ENCODE results near the gene TNKS1BP1. TPM values are rescaled to one million over a fixed set of nuclear protein-coding genes. Genes with fewer than 3 reads are reported as not detected.
"Not testable (repeated sequence)": the region's sequence is repeated elsewhere in the genome, so short reads cannot be mapped to it uniquely, and the experiment has no call there.

Gene TNKS1BP1
- total RNA-seq, 2 donors from 2014 or later = 135 to 191 TPM

GRCh38 chr11:57356268-57356667 is 31.5 kb upstream of the TNKS1BP1 start:
- intact Hi-C loops (cut with DNase I, micrococcal nuclease) = no loop called here
- ATAC-seq (no peak), DNase-seq (no peak)

GRCh38 chr11:57354699-57355098 is 29.9 kb upstream of the TNKS1BP1 start:
- intact Hi-C loops (cut with DNase I, micrococcal nuclease) = no loop called here
- no peak for DNase-seq

GRCh38 chr11:57353852-57354251 is 29.1 kb upstream of the TNKS1BP1 start:
- ATAC-seq (no peak), DNase-seq (no peak)
- intact Hi-C loops (cut with DNase I, micrococcal nuclease) = no loop called here

More at GRCh38 chr11:57354699-57355098, 29.9 kb upstream of the TNKS1BP1 start:
- no peak for ATAC-seq

- ATAC-seq = no peak
- no peak for DNase-seq
- intact Hi-C loops (cut with DNase I, micrococcal nuclease) = no loop called here
These were observed 28.7 kb upstream of the TNKS1BP1 start for GRCh38 chr11:57353446-57353845.

- intact Hi-C loops (cut with DNase I, micrococcal nuclease) = no loop called here
- DNase-seq = no peak
- ATAC-seq = no peak
These were observed 28.3 kb upstream of the TNKS1BP1 start for GRCh38 chr11:57353036-57353435.

- DNase-seq (peak in 1 of 2 donors; percentile 73), ATAC-seq (peak; percentile 60)
- intact Hi-C loops (cut with DNase I, micrococcal nuclease) = loop anchor here in 1 of 2 donors (10.0 kb wide), 2 partner anchors 175 to 295 kb away; partner anchors contain the start of gene YPEL4
These were observed 24.9 kb upstream of the TNKS1BP1 start for GRCh38 chr11:57349491-57350274.

- intact Hi-C loops (cut with DNase I, micrococcal nuclease) = loop anchor here in 1 of 2 donors (10.0 kb wide), 2 partner anchors 176 to 296 kb away; partner anchors contain the start of gene YPEL4
- no peak for ATAC-seq
- no peak for DNase-seq
These were observed 24.0 kb upstream of the TNKS1BP1 start for GRCh38 chr11:57348636-57349313.

- ATAC-seq = no peak
- DNase-seq = no peak
- intact Hi-C loops (cut with DNase I, micrococcal nuclease) = loop anchor here in 1 of 2 donors (10.0 kb wide), 2 partner anchors 177 to 297 kb away; partner anchors contain the start of gene YPEL4
These were observed 23.3 kb upstream of the TNKS1BP1 start for GRCh38 chr11:57348052-57348451.

GRCh38 chr11:57347336-57347735 is 22.6 kb upstream of the TNKS1BP1 start:
- intact Hi-C loops (cut with DNase I, micrococcal nuclease) = loop anchor here in 1 of 2 donors (10.0 kb wide), 2 partner anchors 177 to 297 kb away; partner anchors contain the start of gene YPEL4
- ATAC-seq (no peak), DNase-seq (no peak)

GRCh38 chr11:57345555-57346211 is 20.9 kb upstream of the TNKS1BP1 start:
- ATAC-seq = peak; percentile 95
- peak; percentile 57 to 85 for DNase-seq
- intact Hi-C loops (cut with DNase I, micrococcal nuclease) = loop anchor here in 1 of 2 donors (10.0 kb wide), 2 partner anchors 179 to 299 kb away; partner anchors contain the start of gene YPEL4

- no peak for ATAC-seq
- DNase-seq = no peak
- intact Hi-C loops (cut with DNase I, micrococcal nuclease) = loop anchor here in 1 of 2 donors (10.0 kb wide), 2 partner anchors 180 to 300 kb away; partner anchors contain the start of gene YPEL4
These were observed 20.1 kb upstream of the TNKS1BP1 start for GRCh38 chr11:57344826-57345225.

GRCh38 chr11:57343825-57344224 is 19.1 kb upstream of the TNKS1BP1 start:
- ATAC-seq (no peak), DNase-seq (no peak)
- intact Hi-C loops (cut with DNase I, micrococcal nuclease) = loop anchor here in 1 of 2 donors (10.0 kb wide), 2 partner anchors 181 to 301 kb away; partner anchors contain the start of gene YPEL4

GRCh38 chr11:57342702-57343101 is 17.9 kb upstream of the TNKS1BP1 start:
- no peak for ATAC-seq
- no peak for DNase-seq
- intact Hi-C loops (cut with DNase I, micrococcal nuclease) = loop anchor here in 1 of 2 donors (10.0 kb wide), 2 partner anchors 182 to 302 kb away; partner anchors contain the start of gene YPEL4

- intact Hi-C loops (cut with DNase I, micrococcal nuclease) = loop anchor here in 1 of 2 donors (10.0 kb wide), 2 partner anchors 183 to 303 kb away; partner anchors contain the start of gene YPEL4
- ATAC-seq = no peak
- no peak for DNase-seq
These were observed 16.6 kb upstream of the TNKS1BP1 start for GRCh38 chr11:57341250-57341808.

GRCh38 chr11:57340039-57340615 is 15.4 kb upstream of the TNKS1BP1 start:
- DNase-seq = no peak
- intact Hi-C loops (cut with DNase I, micrococcal nuclease) = loop anchor here in 1 of 2 donors (10.0 kb wide), 2 partner anchors 185 to 305 kb away; partner anchors contain the start of gene YPEL4
- ATAC-seq = no peak

- ATAC-seq (no peak), DNase-seq (no peak)
- intact Hi-C loops (cut with DNase I, micrococcal nuclease) = no loop called here
These were observed 14.6 kb upstream of the TNKS1BP1 start for GRCh38 chr11:57339328-57339727.

- intact Hi-C loops (cut with DNase I, micrococcal nuclease) = no loop called here
- DNase-seq (no peak), ATAC-seq (no peak)
These were observed 13.4 kb upstream of the TNKS1BP1 start, which contains the start of gene P2RX3 for GRCh38 chr11:57338142-57338541. Gene P2RX3, plus strand, starts transcription at chr11:57338352. Its CDS starts 199 bp downstream, at chr11:57338551.

GRCh38 chr11:57336856-57337255 is 12.1 kb upstream of the TNKS1BP1 start:
- intact Hi-C loops (cut with DNase I, micrococcal nuclease); DNase-seq; ATAC-seq: not testable (repeated sequence)
